Sigmoid colon (tissue), 7 donors: ENCODE results near the gene ABCA12. TPM values are rescaled to one million over a fixed set of nuclear protein-coding genes. Genes with fewer than 3 reads are reported as not detected.

Source experiments
- DNase-seq: peaks from one replicate; pipeline ENCODE4 v3.0.0-alpha.2; 2019
- H3K27ac ChIP-seq, 4 donors: fragments of 200-600 bp; sonication (generic); one replicate each; pipeline ENCODE4 v1.5.1; 2016 to 2019; ENCODE audit warnings: mild to moderate bottlenecking in 1 of 4
- H3K27me3 ChIP-seq, 3 donors: fragments of 200-600 bp; sonication (generic); one replicate each; pipeline ENCODE4 v1.5.1; 2019; ENCODE audit warnings: mild to moderate bottlenecking in 1 of 3
- H3K36me3 ChIP-seq, 4 donors: fragments of 200-600 bp; sonication (generic); one replicate each; pipeline ENCODE4 v1.5.1; 2016 to 2019
- H3K4me1 ChIP-seq, 4 donors: fragments of 200-600 bp; sonication (generic); one replicate each; pipeline ENCODE4 v1.5.1; 2017 to 2019
- H3K4me3 ChIP-seq, 4 donors: fragments of 200-600 bp; sonication (generic); one replicate each; pipeline ENCODE4 v1.5.1; 2017 to 2019; ENCODE audit warnings: mild to moderate bottlenecking in 2 of 4, moderate library complexity in 1 of 4
- H3K9me3 ChIP-seq, 4 donors: fragments of 200-600 bp in 3 of 4; sonication (generic) in 3 of 4; one replicate each; pipeline versions ENCODE4 v1.5.1 to v1.6.1; 2013 to 2019
- EP300 ChIP-seq, 4 donors: sonication (generic); formaldehyde crosslinking; IDR thresholded peaks; one replicate each; pipeline ENCODE4 v1.6.1; 2017; ENCODE audit warnings: antibody characterized with exemption in 4 of 4
- POLR2A ChIP-seq, 2 donors: fragments of 450-650 bp; IDR thresholded peaks; one replicate each; pipeline ENCODE4 v1.6.1; 2016; ENCODE audit warnings: antibody characterized with exemption in 2 of 2, mild to moderate bottlenecking in 2 of 2, moderate library complexity in 2 of 2
- POLR2AphosphoS5 ChIP-seq, 4 donors: sonication (generic); formaldehyde crosslinking; IDR thresholded peaks; one replicate each; pipeline ENCODE4 v1.6.1; 2017; ENCODE audit warnings: antibody characterized with exemption in 4 of 4
- WGBS, 2 donors: extraction: QIAGEN DNeasy Blood & Tissue Kit; methylation state at CpG; one replicate each; pipeline ENCODE4 v1.1.7; 2013; 5-methylcytosine and 5-hydroxymethylcytosine counted together
- intact Hi-C: fragments of 100-400 bp; cut with DNase I; formaldehyde crosslinking; loops from one replicate; pipeline ENCODE4 v1.15.1; 2023
- polyA plus RNA-seq, 3 donors: library from polyadenylated mRNA; stranded (reverse); fragments of 200-250 nt; gene quantifications; one replicate each; pipeline ENCODE4 v1.2.3, GENCODE V29; 2013
- total RNA-seq, 4 donors: library from RNA; depleted of rRNA; stranded (reverse); fragments of >200 nt; gene quantifications; one replicate each; pipeline ENCODE4 v1.1.0, GENCODE V29; 2016
- TF ChIP-seq, protein P1 (sequence below), 4 experiments: fragments of 450-650 bp in 3 of 4; fragments of 200-600 bp in 1 of 4; IDR thresholded peaks; one replicate each; pipeline ENCODE4 v1.5.1; 2016 to 2019; ENCODE audit warnings: antibody characterized with exemption in 4 of 4, mild to moderate bottlenecking in 3 of 4, moderate library complexity in 2 of 4
- donor health status: healthy with polysubstance abuse.
- donor health status: Bipolar disorder and iron deficiency.
- donor health status: healthy.

ABCA12 gene
- total and polyA plus RNA-seq, 7 donors = under 0.01 to 0.66 (median 0.28) TPM; not detected in 2

GRCh38 chr2:214902286-214902685 lies 236.1 kb downstream of the ABCA12 start:
- Histone ChIP-seq H3K27me3 (no peaks in the 10 kb centered on the region), H3K4me1 (no peaks in the 10 kb centered on the region), H3K36me3 (no peaks in the 10 kb centered on the region), H3K4me3 (no peak overlapping the region), H3K9me3 (no peaks in the 10 kb centered on the region), H3K27ac (no peak overlapping the region)
- 80 to 82% methylated on average over 5 of the region's 5 CpGs for WGBS, 2 donors
- TF ChIP-seq, protein P1, sequence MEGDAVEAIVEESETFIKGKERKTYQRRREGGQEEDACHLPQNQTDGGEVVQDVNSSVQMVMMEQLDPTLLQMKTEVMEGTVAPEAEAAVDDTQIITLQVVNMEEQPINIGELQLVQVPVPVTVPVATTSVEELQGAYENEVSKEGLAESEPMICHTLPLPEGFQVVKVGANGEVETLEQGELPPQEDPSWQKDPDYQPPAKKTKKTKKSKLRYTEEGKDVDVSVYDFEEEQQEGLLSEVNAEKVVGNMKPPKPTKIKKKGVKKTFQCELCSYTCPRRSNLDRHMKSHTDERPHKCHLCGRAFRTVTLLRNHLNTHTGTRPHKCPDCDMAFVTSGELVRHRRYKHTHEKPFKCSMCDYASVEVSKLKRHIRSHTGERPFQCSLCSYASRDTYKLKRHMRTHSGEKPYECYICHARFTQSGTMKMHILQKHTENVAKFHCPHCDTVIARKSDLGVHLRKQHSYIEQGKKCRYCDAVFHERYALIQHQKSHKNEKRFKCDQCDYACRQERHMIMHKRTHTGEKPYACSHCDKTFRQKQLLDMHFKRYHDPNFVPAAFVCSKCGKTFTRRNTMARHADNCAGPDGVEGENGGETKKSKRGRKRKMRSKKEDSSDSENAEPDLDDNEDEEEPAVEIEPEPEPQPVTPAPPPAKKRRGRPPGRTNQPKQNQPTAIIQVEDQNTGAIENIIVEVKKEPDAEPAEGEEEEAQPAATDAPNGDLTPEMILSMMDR (IDR thresholded peaks at IDR 0.05) = no peak
- DNase-seq = no peak
- intact Hi-C loops = no loop called here

DNA sequence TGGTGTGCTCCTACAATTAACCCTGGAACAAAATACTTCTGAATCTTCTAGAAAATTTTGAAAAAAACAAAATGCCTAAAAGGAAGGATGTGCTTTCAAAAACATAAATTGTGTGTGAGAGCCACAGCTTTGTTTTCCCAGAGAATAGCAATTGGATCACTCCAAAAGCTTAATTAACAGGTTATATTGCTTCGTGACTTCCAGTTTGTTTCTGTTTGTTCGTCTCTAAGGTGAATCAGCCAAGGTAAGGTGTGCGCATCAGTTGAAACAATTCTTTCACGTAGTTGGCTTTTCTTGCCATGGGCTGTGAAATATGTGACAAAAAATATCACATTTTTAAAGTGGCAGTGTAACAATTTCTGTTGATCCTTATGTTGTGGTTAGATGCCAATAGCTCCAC lies 238.7 kb downstream of the ABCA12 start:
- H3K4me3 ChIP-seq = no peak overlapping the region

GRCh38 chr2:214896274-214896673 lies 242.2 kb downstream of the ABCA12 start:
- intact Hi-C loops = no loop called here
- H3K36me3 ChIP-seq = no peaks in the 10 kb centered on the region
- no peaks in the 10 kb centered on the region for H3K4me1 ChIP-seq
- H3K27me3 ChIP-seq = no peaks in the 10 kb centered on the region
- no peaks in the 10 kb centered on the region for H3K9me3 ChIP-seq
- DNase-seq = no peak
- 36 to 80% methylated on average over 1 of the region's 1 CpG for WGBS, 2 donors
- H3K4me3 ChIP-seq = no peak overlapping the region
- no peak overlapping the region for H3K27ac ChIP-seq
- TF ChIP-seq EP300 (IDR thresholded peaks at IDR 0.05) = no peak
- no peak for TF ChIP-seq POLR2A (IDR thresholded peaks at IDR 0.05)
- TF ChIP-seq, protein P1 (IDR thresholded peaks at IDR 0.05) = no peak
- no peak for TF ChIP-seq POLR2AphosphoS5 (IDR thresholded peaks at IDR 0.05)

More for the DNA sequence above, 238.7 kb downstream of the ABCA12 start:
- Histone ChIP-seq H3K36me3 (no peaks in the 10 kb centered on the region), H3K27me3 (no peaks in the 10 kb centered on the region), H3K4me1 (no peaks in the 10 kb centered on the region), H3K9me3 (no peaks in the 10 kb centered on the region), H3K27ac (no peak overlapping the region)
- no peak for TF ChIP-seq POLR2AphosphoS5 (IDR thresholded peaks at IDR 0.05)
- TF ChIP-seq POLR2A (IDR thresholded peaks at IDR 0.05) = no peak
- TF ChIP-seq, protein P1 (IDR thresholded peaks at IDR 0.05) = no peak
- TF ChIP-seq EP300 (IDR thresholded peaks at IDR 0.05) = no peak
- DNase-seq = no peak
- WGBS, 2 donors = 48 to 81% methylated on average over 4 of the region's 4 CpGs
- intact Hi-C loops = no loop called here

GRCh38 chr2:214895469-214895868 lies 243.0 kb downstream of the ABCA12 start:
- Histone ChIP-seq H3K4me3 (no peak overlapping the region), H3K9me3 (no peaks in the 10 kb centered on the region), H3K36me3 (no peaks in the 10 kb centered on the region), H3K27ac (no peak overlapping the region), H3K4me1 (no peaks in the 10 kb centered on the region), H3K27me3 (no peaks in the 10 kb centered on the region)
- no peak for DNase-seq
- intact Hi-C loops = no loop called here
- TF ChIP-seq POLR2AphosphoS5 (IDR thresholded peaks at IDR 0.05) = no peak
- no peak for TF ChIP-seq POLR2A (IDR thresholded peaks at IDR 0.05)
- TF ChIP-seq EP300 (IDR thresholded peaks at IDR 0.05) = no peak
- TF ChIP-seq, protein P1 (IDR thresholded peaks at IDR 0.05) = no peak
- 96 to 98% methylated on average over 3 of the region's 3 CpGs for WGBS, 2 donors

DNA sequence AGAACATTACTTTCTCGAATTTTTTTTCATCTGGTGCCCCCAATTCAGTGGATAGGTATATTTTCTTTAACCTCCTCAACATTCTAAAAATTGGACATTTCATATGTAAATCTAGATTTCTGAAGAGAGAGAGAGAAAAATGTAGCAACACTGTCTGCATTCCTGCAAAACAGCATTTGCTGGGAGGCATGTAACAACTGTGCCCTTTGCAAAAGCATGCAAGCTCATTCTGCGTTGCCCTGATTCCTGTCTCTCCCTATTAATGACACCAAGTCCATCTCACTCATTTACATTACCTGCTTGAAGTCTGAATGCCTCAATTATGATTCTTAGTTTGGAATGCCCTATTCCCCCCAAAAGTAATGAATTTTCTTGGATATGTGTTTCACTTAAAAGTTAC lies 249.1 kb downstream of the ABCA12 start:
- H3K9me3 ChIP-seq = no peaks in the 10 kb centered on the region
- H3K27ac ChIP-seq = no peak overlapping the region
- H3K4me3 ChIP-seq = no peak overlapping the region
- H3K36me3 ChIP-seq = no peaks in the 10 kb centered on the region
- no peak for DNase-seq
- intact Hi-C loops = no loop called here
- 80 to 88% methylated on average over 2 of the region's 2 CpGs for WGBS, 2 donors
- no peak for TF ChIP-seq POLR2A (IDR thresholded peaks at IDR 0.05)
- no peak for TF ChIP-seq POLR2AphosphoS5 (IDR thresholded peaks at IDR 0.05)
- TF ChIP-seq EP300 (IDR thresholded peaks at IDR 0.05) = no peak
- TF ChIP-seq, protein P1 (IDR thresholded peaks at IDR 0.05) = no peak
- no peaks in the 10 kb centered on the region for H3K4me1 ChIP-seq
- no peaks in the 10 kb centered on the region for H3K27me3 ChIP-seq
